Adrenal gland (tissue), 5 donors: Measurements from ENCODE around the gene GPRIN3.

Source experiments
- POLR2A ChIP-seq, 2 donors: fragments of 450-650 bp; IDR thresholded peaks; one replicate each; pipeline ENCODE4 v1.6.1; 2017; ENCODE audit warnings: antibody characterized with exemption in 2 of 2, mild to moderate bottlenecking in 2 of 2, moderate library complexity in 1 of 2
- TF ChIP-seq, protein P1 (sequence below), 6 experiments: fragments of 450-650 bp in 4 of 6; fragments of 200-600 bp in 2 of 6; sonication (generic) in 1 of 6; IDR thresholded peaks; 1 replicate in 5 of 6; 2 replicates in 1 of 6; pipeline versions ENCODE4 v1.5.1 to v1.8.0; 2016 to 2021; ENCODE audit warnings: antibody characterized with exemption in 6 of 6, mild to moderate bottlenecking in 2 of 6, moderate library complexity in 1 of 6
- donor health status: DM: no; HTN: no; CAD: no.

- TF ChIP-seq, protein P1, sequence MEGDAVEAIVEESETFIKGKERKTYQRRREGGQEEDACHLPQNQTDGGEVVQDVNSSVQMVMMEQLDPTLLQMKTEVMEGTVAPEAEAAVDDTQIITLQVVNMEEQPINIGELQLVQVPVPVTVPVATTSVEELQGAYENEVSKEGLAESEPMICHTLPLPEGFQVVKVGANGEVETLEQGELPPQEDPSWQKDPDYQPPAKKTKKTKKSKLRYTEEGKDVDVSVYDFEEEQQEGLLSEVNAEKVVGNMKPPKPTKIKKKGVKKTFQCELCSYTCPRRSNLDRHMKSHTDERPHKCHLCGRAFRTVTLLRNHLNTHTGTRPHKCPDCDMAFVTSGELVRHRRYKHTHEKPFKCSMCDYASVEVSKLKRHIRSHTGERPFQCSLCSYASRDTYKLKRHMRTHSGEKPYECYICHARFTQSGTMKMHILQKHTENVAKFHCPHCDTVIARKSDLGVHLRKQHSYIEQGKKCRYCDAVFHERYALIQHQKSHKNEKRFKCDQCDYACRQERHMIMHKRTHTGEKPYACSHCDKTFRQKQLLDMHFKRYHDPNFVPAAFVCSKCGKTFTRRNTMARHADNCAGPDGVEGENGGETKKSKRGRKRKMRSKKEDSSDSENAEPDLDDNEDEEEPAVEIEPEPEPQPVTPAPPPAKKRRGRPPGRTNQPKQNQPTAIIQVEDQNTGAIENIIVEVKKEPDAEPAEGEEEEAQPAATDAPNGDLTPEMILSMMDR (IDR thresholded peaks at IDR 0.05) = no peak
- no peak for TF ChIP-seq POLR2A (IDR thresholded peaks at IDR 0.05)
These were observed 14.3 kb downstream of the GPRIN3 start for GRCh38 chr4:89293299-89293698.
